ENCODE data around the gene MISP. TPM values are rescaled to one million over a fixed set of nuclear protein-coding genes. Genes with fewer than 3 reads are reported as not detected.

The MISP gene
- total and polyA plus RNA-seq, 2 of the 4 experiments (the other 2 are of a cell fraction), result not detected

DNA sequence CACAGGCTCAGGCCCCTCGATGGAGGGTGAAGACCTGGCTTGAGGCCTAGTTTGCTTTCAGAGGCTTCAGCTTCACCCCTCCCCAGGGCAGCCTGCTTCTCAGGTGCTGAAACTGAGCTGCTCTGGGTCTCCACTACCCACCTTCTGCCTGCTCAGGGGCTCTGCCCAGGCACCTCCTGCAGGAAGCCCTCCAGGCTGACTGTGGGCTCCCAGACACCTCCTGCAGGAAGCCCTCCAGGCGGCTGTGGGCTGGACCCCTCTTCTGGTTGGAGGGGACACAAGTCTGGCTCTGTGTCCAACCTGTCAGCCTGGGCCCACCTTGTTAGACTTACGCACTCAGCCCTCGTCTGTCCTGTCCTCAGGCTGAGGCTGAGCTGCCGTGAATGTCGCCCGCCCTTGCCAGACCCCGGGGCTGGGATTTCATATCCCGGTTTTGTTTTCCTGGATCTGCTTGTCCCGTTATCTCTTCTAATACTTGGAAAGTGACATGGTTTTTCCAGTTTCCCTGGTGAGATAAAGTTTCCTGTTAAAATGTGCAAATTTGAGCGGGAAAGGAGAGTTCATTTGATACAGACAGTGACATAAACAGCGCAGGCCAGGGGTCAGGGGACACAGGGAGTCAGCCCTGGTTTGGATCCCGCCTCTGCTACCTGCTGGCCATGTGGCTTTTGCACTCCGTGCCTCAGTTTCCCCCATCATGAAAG is 20.8 kb upstream of the MISP start:
- Histone ChIP-seq H3K4me1 (ENCODE audit: control insufficient read depth, insufficient read depth, low read length) (no peaks in the 10 kb centered on the region), H2BK20ac (ENCODE audit: low read depth, low read length) (no peak overlapping the region), H3K36me3 (ENCODE audit: control insufficient read depth, insufficient read depth, low read length) (peaks cover 14% of the 10 kb centered on the region), H2AK5ac (ENCODE audit: low read depth, low read length) (no peak overlapping the region), H2BK15ac (ENCODE audit: low read depth, low read length) (no peak overlapping the region), H3K9ac (ENCODE audit: low read depth, low read length) (no peak overlapping the region), H4K20me1 (ENCODE audit: insufficient read depth, low read length) (no peaks in the 10 kb centered on the region), H2BK120ac (ENCODE audit: low read depth, low read length) (no peak overlapping the region), H3K4me2 (ENCODE audit: low read depth, low read length) (no peak overlapping the region), H3K9me1 (ENCODE audit: insufficient read depth, low read length) (no peaks in the 10 kb centered on the region), H3K56ac (ENCODE audit: extremely low read depth, insufficient read depth, low read length) (no peak overlapping the region), H2AFZ (replicated peaks; ENCODE audit: low read length, poor library complexity) (no peak overlapping the region), H3K4me3 (ENCODE audit: insufficient read depth, low read depth, low read length) (no peak overlapping the region), H3K4ac (ENCODE audit: low read depth, low read length) (no peak overlapping the region), H2BK5ac (ENCODE audit: low read depth, low read length, poor library complexity, severe bottlenecking) (no peak overlapping the region), H4K91ac (ENCODE audit: insufficient read depth, low read depth, low read length) (no peak overlapping the region), H4K5ac (ENCODE audit: low read depth, low read length) (no peak overlapping the region), H4K8ac (ENCODE audit: low read depth in 2 of 2, low read length in 2 of 2) (no peak overlapping the region), H3K9me3 (ENCODE audit: control insufficient read depth, insufficient read depth, low read length) (no peaks in the 10 kb centered on the region), H3K14ac (replicated peaks; ENCODE audit: low read depth, low read length) (no peak overlapping the region), H3K23ac (ENCODE audit: low read depth, low read length) (no peak overlapping the region), H3K27me3 (ENCODE audit: control insufficient read depth, insufficient read depth, low read length) (no peaks in the 10 kb centered on the region), H3K27ac (ENCODE audit: insufficient read depth, low read length) (no peak overlapping the region), H2AK9ac (replicated peaks; ENCODE audit: low read depth, low read length, poor library complexity) (no peak overlapping the region), H3K79me1 (ENCODE audit: low read depth in 1 of 2, low read length in 2 of 2) (no peaks in the 10 kb centered on the region), H3K18ac (ENCODE audit: low read depth, low read length) (no peak overlapping the region)
- no peak for ATAC-seq (ENCODE audit: low read depth)
- TF ChIP-seq NFE2L2 (IDR thresholded peaks at IDR 0.05; ENCODE audit: low read depth, low read length) (no peak), MAZ (IDR thresholded peaks at IDR 0.05; ENCODE audit: borderline replicate concordance, low read depth, low read length) (no peak), CEBPB (IDR thresholded peaks at IDR 0.05; ENCODE audit: low read depth, low read length) (no peak), ELK1 (IDR thresholded peaks at IDR 0.05; ENCODE audit: borderline replicate concordance, low read depth, low read length) (no peak), CHD1 (IDR thresholded peaks at IDR 0.05; ENCODE audit: low read depth, low read length) (no peak), SMC3 (IDR thresholded peaks at IDR 0.05; ENCODE audit: low read depth, low read length) (no peak), RCOR1 (IDR thresholded peaks at IDR 0.05; ENCODE audit: insufficient replicate concordance, low read length) (no peak), RAD21 (IDR thresholded peaks at IDR 0.05; ENCODE audit: low read length) (no peak), POLR2A (IDR thresholded peaks at IDR 0.05; ENCODE audit: low read depth, low read length) (no peak), CTCF (conservative IDR thresholded peaks at IDR 0.05; ENCODE audit: low read depth, low read length) (no peak), USF2 (IDR thresholded peaks at IDR 0.05; ENCODE audit: low read depth, low read length) (no peak), RFX5 (IDR thresholded peaks at IDR 0.05; ENCODE audit: low read depth, low read length) (no peak), BHLHE40 (IDR thresholded peaks at IDR 0.05; ENCODE audit: low read depth, low read length) (no peak), FOS (IDR thresholded peaks at IDR 0.05; ENCODE audit: low read depth, low read length) (no peak), MXI1 (IDR thresholded peaks at IDR 0.05; ENCODE audit: borderline replicate concordance, low read depth, low read length) (no peak), MAFK (IDR thresholded peaks at IDR 0.05; ENCODE audit: low read depth, low read length) (no peak)
- dilution Hi-C loops (cut with HindIII; ENCODE audit: low sequenced_read_pairs, unreplicated experiment) (no loop called here), in situ Hi-C loops (cut with MboI; ENCODE audit: low sequenced_read_pairs) (loop anchor here (5.0 kb wide), 2 partner anchors 63 to 143 kb away; partner anchors contain the start of gene HCN2), intact Hi-C loops (cut with micrococcal nuclease) (no loop called here)
- POLR2A ChIA-PET (ENCODE audit: unreplicated experiment), result no interaction called here
- BruUV-seq (replicated peaks), result no TSS peak
- CTCF ChIA-PET, result no interaction called here
- WGBS, 2 experiments (ENCODE audit: extremely low coverage in 2 of 2, insufficient read length in 1 of 2), result 74% methylated on average over 3 of the region's 14 CpGs; no CpG with 5 or more reads in 1 of the 2 experiments
- DNase-seq, result no peak
